ENCODE results near the gene SMPD2. TPM values are rescaled to one million over a fixed set of nuclear protein-coding genes. Genes with fewer than 3 reads are reported as not detected.
A peak's percentile ranks its signal among the peaks of the same experiment; 100 is the strongest.

Gene SMPD2
- total and polyA plus RNA-seq, 2 donors (not counting 3 experiments of a cell fraction or from before 2014, with no cell fraction given) = 6.9 to 10.0 TPM

GRCh38 chr6:109478841-109479624 is 38.5 kb downstream of the SMPD2 start:
- Histone ChIP-seq H3K27me3 (ENCODE audit: control insufficient read depth in 2 of 2, insufficient read depth in 2 of 2, low read length in 2 of 2) (peaks cover 0 to 3% of the 10 kb centered on the region in 2 experiments), H4K20me1 (replicated peaks; ENCODE audit: control insufficient read depth, extremely low read depth, insufficient read depth, low read length) (no peaks in the 10 kb centered on the region), H3K4me1 (ENCODE audit: control insufficient read depth, extremely low read depth, insufficient read depth, low read length) (peaks cover 26% of the 10 kb centered on the region), H3K27ac (ENCODE audit: insufficient read depth, low read depth, low read length) (no peak overlapping the region), H3K9ac (replicated peaks; ENCODE audit: extremely low read depth, insufficient read depth, low read length) (no peak overlapping the region), H2AFZ (ENCODE audit: low read depth, low read length) (no peak overlapping the region), H3K79me2 (ENCODE audit: control insufficient read depth, insufficient read depth, low read length) (peaks cover 53% of the 10 kb centered on the region), H3K4me2 (ENCODE audit: insufficient read depth, low read length) (peak overlapping the region; percentile 62), H3K36me3 (ENCODE audit: control insufficient read depth in 2 of 2, extremely low read depth in 1 of 2, insufficient read depth in 2 of 2, low read length in 2 of 2) (peaks cover 2 to 12% of the 10 kb centered on the region in 2 experiments), H3K9me1 (replicated peaks; ENCODE audit: control insufficient read depth, extremely low read depth, insufficient read depth, low read length) (no peaks in the 10 kb centered on the region), H3K4me3 (replicated peaks in 1 of 3; ENCODE audit: insufficient read depth in 1 of 3, low read depth in 1 of 3, low read length in 3 of 3) (no peak overlapping the region), H3K9me3 (replicated peaks; ENCODE audit: control insufficient read depth, insufficient read depth, low read length) (no peaks in the 10 kb centered on the region)
- TF ChIP-seq POLR2A (IDR thresholded peaks at IDR 0.05; ENCODE audit: low read depth, low read length) (no peak), EZH2 (IDR thresholded peaks at IDR 0.05; ENCODE audit: borderline replicate concordance, low read depth, low read length, severe bottlenecking) (no peak), MYC (IDR thresholded peaks at IDR 0.05; ENCODE audit: low read depth, low read length) (no peak), FOS (IDR thresholded peaks at IDR 0.05; ENCODE audit: borderline replicate concordance, insufficient read depth, low read length) (no peak), GATA2 (IDR thresholded peaks at IDR 0.05; ENCODE audit: insufficient read depth, insufficient read length, low read depth, low read length) (no peak), JUN (IDR thresholded peaks at IDR 0.05; ENCODE audit: borderline replicate concordance, insufficient read depth, insufficient read length, low read depth) (no peak), POLR2AphosphoS5 (IDR thresholded peaks at IDR 0.05; ENCODE audit: insufficient read depth, low read depth, low read length) (no peak), CTCF (IDR thresholded peaks at IDR 0.05; ENCODE audit: extremely low read depth in 1 of 2, insufficient read depth in 1 of 2, low read depth in 1 of 2, low read length in 2 of 2) (no peak), MAX (IDR thresholded peaks at IDR 0.05; ENCODE audit: insufficient read depth, insufficient read length) (no peak)
- FAIRE-seq (no peak), DNase-seq (ENCODE audit: low read depth, low spot score) (no peak)
- dilution Hi-C loops (cut with MboI; ENCODE audit: extremely low pct_ligation_motif_present, low sequenced_read_pairs) (no loop called here), intact Hi-C loops (cut with micrococcal nuclease) (no loop called here)
- ChIA-PET CTCF (interaction anchor here (1.5 to 1.6 kb wide), 2 partner anchors 15 to 560 kb away, joined by 3 to 4 read pairs; no protein-coding TSS in a partner anchor), POLR2A (no interaction called here)
- no TSS peak for BruUV-seq (replicated peaks)

Data from endothelial cell of umbilical vein (primary cell).